Activated CD8-positive, alpha-beta T cell treated with anti-CD3 and anti-CD28 coated beads for 36 hours (primary cell): ENCODE data around the gene PLCE1. TPM values are rescaled to one million over a fixed set of nuclear protein-coding genes. Genes with fewer than 3 reads are reported as not detected.

Source experiments
- ATAC-seq: fragments of 200-7000 bp; cut with Tn5 transposase; one replicate; pipeline ENCODE4 v1.10.0; 2021; ENCODE audit warnings: mild to moderate bottlenecking, moderate library complexity
- CTCF ChIA-PET: fragments of 350-600 bp; sonication (Branson Sonifier 250); formaldehyde crosslinking; loops from one replicate; lab custom pipeline; 2021; ENCODE audit warnings: antibody characterized with exemption; lab: Charles Lee
- POLR2A ChIA-PET: fragments of 350-600 bp; sonication (Branson Sonifier 250); formaldehyde crosslinking; loops from one replicate; lab custom pipeline; 2021; ENCODE audit warnings: antibody characterized with exemption; lab: Charles Lee
- DNase-seq: peaks from one replicate; pipeline ENCODE4 v3.0.0-alpha.2; 2020
- H3K27ac Mint-ChIP-seq: one replicate; pipeline ENCODE4 v1.8.0; 2021; ENCODE audit warnings: mild to moderate bottlenecking, mixed read lengths
- H3K27me3 Mint-ChIP-seq: one replicate; pipeline ENCODE4 v1.8.0; 2021; ENCODE audit warnings: mixed read lengths
- H3K36me3 Mint-ChIP-seq: one replicate; pipeline ENCODE4 v1.8.0; 2021; ENCODE audit warnings: low read depth, mixed read lengths
- H3K4me1 Mint-ChIP-seq: one replicate; pipeline ENCODE4 v1.8.0; 2021; ENCODE audit warnings: low read depth, mixed read lengths
- H3K4me3 Mint-ChIP-seq: one replicate; pipeline ENCODE4 v1.8.0; 2021; ENCODE audit warnings: mild to moderate bottlenecking, moderate library complexity, mixed read lengths
- H3K9me3 Mint-ChIP-seq: one replicate; pipeline ENCODE4 v1.8.0; 2021; ENCODE audit warnings: mixed read lengths
- CTCF ChIP-seq: fragments of 200-600 bp; IDR thresholded peaks from one replicate; pipeline ENCODE4 v1.8.0; 2022; ENCODE audit warnings: antibody characterized with exemption, mild to moderate bottlenecking
- intact Hi-C: fragments of 100-400 bp; cut with micrococcal nuclease; formaldehyde crosslinking; loops from one replicate; pipeline ENCODE4 v1.10.0; 2022
- total RNA-seq, 2 experiments: library from RNA; stranded (reverse); gene quantifications; one replicate each; pipeline ENCODE4 v1.2.3, GENCODE V29; 2021

PLCE1 gene
- total RNA-seq, 2 experiments from 2014 or later: not detected

DNA sequence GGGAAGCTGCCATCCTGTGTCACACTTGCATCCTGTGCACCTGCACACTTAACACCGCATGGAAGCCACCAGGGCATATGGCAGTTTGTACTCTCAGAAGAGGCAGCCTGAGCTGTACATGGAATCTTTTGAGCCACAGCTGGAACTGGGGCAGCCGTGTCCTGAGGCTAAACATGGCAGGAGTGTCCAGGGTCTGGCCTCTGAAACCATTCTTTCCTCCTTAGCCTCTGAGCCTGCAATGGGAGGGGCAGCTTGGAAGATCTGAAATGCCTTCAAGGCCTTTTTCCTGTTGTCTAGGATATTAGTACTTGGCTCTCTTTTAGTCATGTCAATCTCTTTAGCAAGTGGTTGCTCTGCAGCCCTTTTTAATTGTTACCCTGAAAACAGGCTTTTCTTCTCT, 16.4 kb downstream of the PLCE1 start:
- CTCF ChIA-PET: no interaction called here

DNA sequence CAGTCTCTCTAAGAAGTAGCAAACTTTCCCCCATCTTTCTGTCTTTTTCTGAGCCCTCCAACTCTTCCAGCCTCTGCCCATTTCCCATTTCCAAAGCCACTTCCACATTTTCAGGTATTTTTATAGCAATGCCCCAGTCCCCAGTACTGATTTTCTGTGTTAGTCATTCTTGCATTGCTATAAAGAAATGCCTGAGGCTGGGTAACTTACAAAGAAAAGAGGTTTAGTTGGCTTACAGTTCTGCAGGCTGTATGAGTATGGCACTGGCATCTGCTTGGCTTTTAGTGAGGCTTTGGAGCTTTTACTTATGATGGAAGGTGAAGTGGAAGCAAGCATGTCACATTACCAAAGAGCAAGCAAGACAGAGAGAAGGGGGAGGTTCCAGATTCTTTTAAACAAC, 17.2 kb downstream of the PLCE1 start:
- no peak for ATAC-seq
- DNase-seq: no peak
- TF ChIP-seq CTCF: no peak
- ChIA-PET CTCF (no interaction called here), POLR2A (interaction anchor here (0.7 kb wide), 1 partner anchor 1015 kb away, joined by 5 read pairs; no protein-coding TSS in a partner anchor)
- intact Hi-C loops: no loop called here
- Mint-ChIP-seq H3K9me3 (no peaks in the 10 kb centered on the region), H3K36me3 (no peaks in the 10 kb centered on the region), H3K27ac (no peak overlapping the region), H3K4me1 (no peaks in the 10 kb centered on the region), H3K4me3 (no peak overlapping the region), H3K27me3 (peaks cover 8% of the 10 kb centered on the region)

More for the DNA sequence above, 16.4 kb downstream of the PLCE1 start:
- Mint-ChIP-seq H3K27me3 (peaks cover 8% of the 10 kb centered on the region), H3K4me3 (no peak overlapping the region), H3K4me1 (no peaks in the 10 kb centered on the region), H3K27ac (no peak overlapping the region), H3K9me3 (no peaks in the 10 kb centered on the region), H3K36me3 (no peaks in the 10 kb centered on the region)
- ATAC-seq (no peak), DNase-seq (no peak)
- intact Hi-C loops: no loop called here
- POLR2A ChIA-PET: no interaction called here
- TF ChIP-seq CTCF: no peak

DNA sequence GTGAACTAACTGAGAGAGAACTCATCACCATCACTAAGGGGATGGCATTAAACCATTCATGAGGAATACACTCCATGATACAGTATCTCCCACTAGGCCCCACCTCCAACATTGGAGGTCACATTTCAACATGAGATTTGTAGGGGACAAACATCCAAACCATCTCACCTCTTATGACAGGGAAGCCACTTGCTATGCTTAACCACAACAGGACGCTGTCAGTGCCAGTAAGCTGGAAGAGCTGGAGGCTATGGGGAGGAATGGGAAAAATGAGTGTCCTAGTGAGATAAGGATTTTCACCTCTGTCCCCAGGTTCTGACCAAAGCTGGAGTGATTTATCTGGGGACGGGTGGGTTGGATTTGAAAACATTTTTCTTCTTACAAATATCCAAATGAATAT, 17.6 kb downstream of the PLCE1 start:
- Mint-ChIP-seq H3K36me3 (no peaks in the 10 kb centered on the region), H3K9me3 (no peaks in the 10 kb centered on the region), H3K27me3 (peaks cover 8% of the 10 kb centered on the region), H3K4me3 (no peak overlapping the region), H3K27ac (no peak overlapping the region), H3K4me1 (no peaks in the 10 kb centered on the region)
- intact Hi-C loops: no loop called here
- ATAC-seq (no peak), DNase-seq (no peak)
- ChIA-PET CTCF (no interaction called here), POLR2A (interaction anchor here (0.7 kb wide), 1 partner anchor 1015 kb away, joined by 5 read pairs; no protein-coding TSS in a partner anchor)
- TF ChIP-seq CTCF: no peak

- ChIA-PET CTCF (no interaction called here), POLR2A (no interaction called here)
- Mint-ChIP-seq H3K4me3 (no peak overlapping the region), H3K36me3 (no peaks in the 10 kb centered on the region), H3K4me1 (no peaks in the 10 kb centered on the region), H3K9me3 (no peaks in the 10 kb centered on the region), H3K27me3 (peaks cover 3% of the 10 kb centered on the region), H3K27ac (no peak overlapping the region)
- DNase-seq (no peak), ATAC-seq (no peak)
- TF ChIP-seq CTCF: no peak
- intact Hi-C loops: no loop called here
Observed at GRCh38 chr10:94012834-94013233, 19.1 kb downstream of the PLCE1 start.

DNA sequence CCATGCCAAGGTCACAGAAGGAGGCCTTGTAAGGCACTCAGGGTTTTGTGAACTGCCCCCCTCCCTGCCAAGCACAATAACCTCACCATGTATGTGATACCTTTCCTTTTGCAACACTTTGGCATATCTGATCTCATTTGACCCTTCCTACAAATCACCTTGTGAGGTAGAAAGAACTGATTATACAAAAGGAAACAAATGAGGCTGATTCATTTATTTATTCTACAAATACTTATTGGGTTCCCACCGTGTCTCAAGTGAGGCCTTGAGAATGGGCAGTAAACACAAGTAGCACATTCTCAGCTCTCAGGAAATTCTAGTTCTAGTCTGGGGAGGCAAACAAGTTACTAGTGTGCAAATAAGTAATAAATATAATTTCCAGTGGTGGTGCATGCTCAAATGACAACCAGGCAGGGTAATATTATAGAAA, 19.6 kb downstream of the PLCE1 start:
- CTCF ChIA-PET: no interaction called here
- DNase-seq: no peak
- intact Hi-C loops: no loop called here
- no peak for TF ChIP-seq CTCF
- no peak overlapping the region for H3K27ac Mint-ChIP-seq
- POLR2A ChIA-PET: no interaction called here
- ATAC-seq: no peak
- no peaks in the 10 kb centered on the region for H3K9me3 Mint-ChIP-seq
- H3K27me3 Mint-ChIP-seq: peaks cover 3% of the 10 kb centered on the region
- H3K36me3 Mint-ChIP-seq: no peaks in the 10 kb centered on the region
- no peaks in the 10 kb centered on the region for H3K4me1 Mint-ChIP-seq
- no peak overlapping the region for H3K4me3 Mint-ChIP-seq
